Pancreas (tissue), 10 donors: ENCODE results near the gene MECP2. TPM values are rescaled to one million over a fixed set of nuclear protein-coding genes. Genes with fewer than 3 reads are reported as not detected.

ENCODE experiments used
- ATAC-seq, 4 donors: fragments of 200-7000 bp; cut with Tn5 transposase; one replicate each; pipeline versions ENCODE4 v1.8.0 to v1.9.1; 2020; ENCODE audit warnings: mild to moderate bottlenecking in 4 of 4, moderate library complexity in 4 of 4
- DNase-seq, 6 donors: peaks; one replicate each; pipeline ENCODE4 v3.0.0-alpha.2; 2020
- FAIRE-seq: peaks from 2 replicates; lab custom pipeline; 2012; peaks lifted over from hg19 to GRCh38; lab: Jason Lieb, UNC
- H3K27ac ChIP-seq, 4 donors: fragments of 200-600 bp; sonication (generic); 1 replicate in 3 of 4; 2 replicates in 1 of 4; pipeline versions ENCODE4 v1.5.0 to v1.8.0; 2020
- H3K27me3 ChIP-seq, 4 donors: fragments of 200-600 bp; one replicate each; pipeline ENCODE4 v1.8.0; 2021
- H3K36me3 ChIP-seq, 3 donors: fragments of 200-600 bp; sonication (generic) in 1 of 3; one replicate each; pipeline versions ENCODE4 v1.5.0 to v1.8.0; 2020 to 2021
- H3K4me1 ChIP-seq, 3 donors: fragments of 200-600 bp; one replicate each; pipeline ENCODE4 v1.8.0; 2021
- H3K4me3 ChIP-seq, 4 donors: fragments of 200-600 bp; sonication (generic) in 2 of 4; one replicate each; pipeline versions ENCODE4 v1.5.0 to v1.8.0; 2020 to 2021
- H3K9me3 ChIP-seq, 4 donors: fragments of 200-600 bp; one replicate each; pipeline ENCODE4 v1.8.0; 2021
- WGBS, 2 donors: extraction: QIAGEN DNeasy Blood & Tissue Kit; methylation state at CpG; one replicate each; pipeline ENCODE4 v1.1.7; 2013; 5-methylcytosine and 5-hydroxymethylcytosine counted together
- intact Hi-C, 3 donors: fragments of 100-400 bp; cut with DNase I; formaldehyde crosslinking; loops; one replicate each; pipeline versions ENCODE4 v1.11.1 to v1.14.2; 2022
- polyA plus RNA-seq, 2 donors: library from polyadenylated mRNA; stranded (reverse); fragments of 200-250 nt; gene quantifications; one replicate each; pipeline ENCODE4 v1.2.3, GENCODE V29; 2013
- total RNA-seq, 6 donors: library from RNA; stranded (reverse); fragmentation: NEBNext Ultra II Directional in 4 of 6; extraction: Animal tissue kit (Norgen Biotek cat#: 25700) in 4 of 6; gene quantifications; one replicate each; pipeline versions ENCODE4 v1.2.1 to v1.2.4, GENCODE V29; 2021 to 2023
- TF ChIP-seq, protein P1 (sequence below), 4 donors: fragments of 200-600 bp; sonication (generic) in 3 of 4; IDR thresholded peaks; one replicate each; pipeline versions ENCODE4 v1.5.0 to v1.8.0; 2021; ENCODE audit warnings: antibody characterized with exemption in 4 of 4
- donor health status: healthy with polysubstance abuse.
- donor health status: DM: no; HTN: no; CAD: no; lungs with moderate emphysema.
- donor health status: DM: no; HTN: no; CAD: no.
- donor health status: control.
- donor health status: control.
- donor health status: Bipolar disorder and iron deficiency.
- donor health status: DM: yes; HTN: yes; CAD: no.
- donor health status: DM: no; HTN: no; CAD: no.
- donor health status: DM: no; HTN: no; CAD: no.
- donor health status: DM: yes; HTN: yes; CAD: no.

Gene MECP2
- total and polyA plus RNA-seq, 8 donors: 17.7 to 30.8 (median 22.1) TPM

DNA sequence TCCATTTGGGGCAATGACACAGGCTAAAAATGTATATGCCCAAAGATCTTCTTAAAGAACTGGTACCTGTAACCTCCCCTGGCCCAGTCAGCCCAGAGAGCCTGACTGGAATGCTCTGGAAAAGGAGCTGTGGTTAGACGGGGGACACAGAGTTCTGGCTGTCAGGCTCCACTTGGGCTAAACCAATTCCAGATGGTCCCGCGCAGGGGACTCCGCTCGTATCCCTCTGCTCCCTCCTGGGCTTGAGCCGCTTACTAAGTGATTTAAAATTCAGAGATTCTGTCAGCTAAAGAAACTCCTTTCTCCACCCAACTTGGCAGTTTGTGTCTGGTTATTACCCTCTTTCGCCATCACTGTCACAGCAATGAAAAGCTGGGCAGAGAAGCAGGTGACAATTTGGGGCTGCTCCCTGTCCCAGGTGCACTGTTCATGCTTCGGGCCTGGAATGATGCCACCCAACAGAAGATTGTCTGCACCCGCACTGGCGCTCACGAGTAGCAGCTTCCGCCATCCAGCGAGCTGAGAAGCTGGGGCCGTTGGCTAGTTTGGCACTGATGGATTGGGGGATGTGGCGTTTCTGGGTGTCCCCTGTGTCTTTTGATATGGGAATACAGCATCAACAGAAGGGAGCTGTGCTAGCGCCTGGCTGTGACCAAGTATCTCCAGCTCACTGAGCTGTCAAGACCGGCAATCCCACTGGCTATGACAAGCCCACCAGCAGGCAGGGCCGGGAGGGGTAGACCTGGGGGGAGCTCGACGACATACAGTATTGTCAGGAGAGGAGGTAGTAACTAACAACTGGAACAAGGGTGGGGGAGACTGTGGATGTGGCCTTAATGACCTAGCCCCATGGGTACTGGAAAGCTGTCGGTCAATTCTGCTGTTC lies 71.1 kb downstream of the MECP2 start:
- Histone ChIP-seq H3K36me3 (no peaks in the 10 kb centered on the region), H3K27ac (no peak overlapping the region), H3K4me1 (no peaks in the 10 kb centered on the region), H3K4me3 (no peak overlapping the region), H3K27me3 (peaks cover 0 to 3% (median 0%) of the 10 kb centered on the region in 4 donors), H3K9me3 (no peaks in the 10 kb centered on the region)
- ATAC-seq (no peak), DNase-seq (peak in 1 of 6 donors; percentile 45), FAIRE-seq (no peak)
- TF ChIP-seq, protein P1, sequence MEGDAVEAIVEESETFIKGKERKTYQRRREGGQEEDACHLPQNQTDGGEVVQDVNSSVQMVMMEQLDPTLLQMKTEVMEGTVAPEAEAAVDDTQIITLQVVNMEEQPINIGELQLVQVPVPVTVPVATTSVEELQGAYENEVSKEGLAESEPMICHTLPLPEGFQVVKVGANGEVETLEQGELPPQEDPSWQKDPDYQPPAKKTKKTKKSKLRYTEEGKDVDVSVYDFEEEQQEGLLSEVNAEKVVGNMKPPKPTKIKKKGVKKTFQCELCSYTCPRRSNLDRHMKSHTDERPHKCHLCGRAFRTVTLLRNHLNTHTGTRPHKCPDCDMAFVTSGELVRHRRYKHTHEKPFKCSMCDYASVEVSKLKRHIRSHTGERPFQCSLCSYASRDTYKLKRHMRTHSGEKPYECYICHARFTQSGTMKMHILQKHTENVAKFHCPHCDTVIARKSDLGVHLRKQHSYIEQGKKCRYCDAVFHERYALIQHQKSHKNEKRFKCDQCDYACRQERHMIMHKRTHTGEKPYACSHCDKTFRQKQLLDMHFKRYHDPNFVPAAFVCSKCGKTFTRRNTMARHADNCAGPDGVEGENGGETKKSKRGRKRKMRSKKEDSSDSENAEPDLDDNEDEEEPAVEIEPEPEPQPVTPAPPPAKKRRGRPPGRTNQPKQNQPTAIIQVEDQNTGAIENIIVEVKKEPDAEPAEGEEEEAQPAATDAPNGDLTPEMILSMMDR (IDR thresholded peaks at IDR 0.05): no peak
- intact Hi-C loops: no loop called here
- WGBS, 2 donors: 82 to 88% methylated on average over 21 of the region's 21 CpGs

DNA sequence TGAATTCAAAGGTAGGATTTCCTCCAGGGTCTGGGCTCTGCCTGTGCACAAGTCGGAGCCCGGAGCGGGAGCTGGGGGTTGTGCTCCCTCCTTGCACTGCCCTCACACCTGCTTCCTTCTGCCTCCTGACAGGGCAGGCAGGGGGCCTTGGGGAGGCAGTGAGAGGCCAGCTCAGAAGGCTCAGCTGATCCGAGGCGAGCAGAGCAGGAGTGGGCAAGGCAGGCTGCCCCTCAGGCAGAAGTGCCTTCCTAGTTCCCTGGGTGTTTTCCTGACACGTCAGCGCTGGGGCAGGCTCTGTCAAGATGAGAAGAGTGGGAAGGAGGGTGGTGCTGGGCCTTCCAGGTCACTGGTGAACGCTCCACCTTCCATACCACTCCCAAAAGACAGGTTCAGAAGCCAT lies 72.3 kb downstream of the MECP2 start:
- Histone ChIP-seq H3K27me3 (peaks cover 0 to 3% (median 0%) of the 10 kb centered on the region in 4 donors), H3K36me3 (no peaks in the 10 kb centered on the region), H3K4me3 (no peak overlapping the region), H3K9me3 (no peaks in the 10 kb centered on the region), H3K27ac (no peak overlapping the region), H3K4me1 (no peaks in the 10 kb centered on the region)
- TF ChIP-seq, protein P1 (IDR thresholded peaks at IDR 0.05): no peak
- intact Hi-C loops: no loop called here
- ATAC-seq: no peak
- WGBS, 2 donors: 80 to 88% methylated on average over 8 of the region's 8 CpGs
- peak in 1 of 6 donors; percentile 30 for DNase-seq
- no peak for FAIRE-seq

DNA sequence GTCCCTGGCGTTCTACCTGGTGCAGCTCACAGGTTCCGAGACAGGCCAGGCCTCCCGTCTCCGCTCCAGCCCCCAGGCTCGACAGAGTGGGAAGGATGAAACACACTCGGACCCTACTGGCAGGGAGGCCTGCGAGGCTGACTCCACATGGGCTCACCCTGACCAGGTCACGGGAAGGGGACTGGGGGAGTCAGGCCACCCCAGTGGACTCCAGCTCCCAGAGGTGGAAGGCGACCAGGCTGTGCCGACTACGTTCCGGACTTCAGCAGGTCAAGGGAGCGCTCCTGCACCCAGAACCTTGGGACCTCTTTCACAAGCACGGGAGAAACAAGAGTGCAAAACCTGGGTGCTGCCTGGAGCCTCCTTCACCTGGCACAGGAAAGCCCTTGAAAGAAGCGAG lies 73.2 kb downstream of the MECP2 start:
- no peaks in the 10 kb centered on the region for H3K4me1 ChIP-seq
- H3K27ac ChIP-seq: no peak overlapping the region
- WGBS, 2 donors: 84 to 92% methylated on average over 15 of the region's 15 CpGs
- DNase-seq (peak in 1 of 6 donors; percentile 58), FAIRE-seq (no peak), ATAC-seq (no peak)
- no peaks in the 10 kb centered on the region for H3K9me3 ChIP-seq
- H3K36me3 ChIP-seq: no peaks in the 10 kb centered on the region
- H3K27me3 ChIP-seq: peaks cover 0 to 3% (median 0%) of the 10 kb centered on the region in 4 donors
- intact Hi-C loops: no loop called here
- TF ChIP-seq, protein P1 (IDR thresholded peaks at IDR 0.05): no peak
- H3K4me3 ChIP-seq: no peak overlapping the region

DNA sequence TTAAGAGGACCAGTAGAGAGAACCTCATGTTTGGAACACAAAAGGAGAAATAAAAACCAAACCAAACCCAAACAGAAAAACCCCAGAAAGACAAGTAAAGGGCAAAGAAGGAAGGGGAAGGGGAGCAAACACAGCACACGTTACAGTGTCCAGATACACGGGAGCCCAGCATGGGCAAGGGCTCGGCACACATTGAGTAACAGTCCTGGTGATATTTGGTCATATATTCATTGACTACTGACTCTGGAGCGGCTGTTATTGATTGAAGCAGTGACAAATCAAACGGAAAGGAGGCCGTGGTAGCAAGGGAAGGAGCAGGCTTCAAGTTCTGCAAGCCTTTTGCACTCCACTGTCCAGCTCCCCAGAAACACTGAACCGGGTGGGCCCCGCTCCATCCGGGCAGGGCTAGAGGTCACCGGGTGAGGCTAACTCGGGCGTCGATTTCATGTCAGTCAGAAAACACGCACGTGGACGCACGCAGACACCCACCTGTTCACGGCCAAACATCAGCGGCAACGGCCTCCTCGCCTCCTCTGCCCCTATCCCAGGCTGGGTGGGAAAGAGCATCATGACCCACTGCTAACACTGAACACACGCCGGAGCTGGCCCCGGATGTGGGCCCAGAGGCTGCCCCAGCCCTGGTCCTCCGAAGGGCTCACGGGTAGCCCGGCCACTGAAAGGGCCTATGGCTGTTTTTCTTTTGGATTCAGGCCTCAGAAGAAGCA lies 74.1 kb downstream of the MECP2 start:
- H3K9me3 ChIP-seq: no peaks in the 10 kb centered on the region
- TF ChIP-seq, protein P1 (IDR thresholded peaks at IDR 0.05): no peak
- no peaks in the 10 kb centered on the region for H3K36me3 ChIP-seq
- ATAC-seq (no peak), FAIRE-seq (no peak), DNase-seq (peak in 1 of 6 donors; percentile 41)
- H3K27me3 ChIP-seq: peaks cover 0 to 3% (median 0%) of the 10 kb centered on the region in 4 donors
- no peaks in the 10 kb centered on the region for H3K4me1 ChIP-seq
- intact Hi-C loops: no loop called here
- no peak overlapping the region for H3K27ac ChIP-seq
- 67 to 68% methylated on average over 27 of the region's 27 CpGs for WGBS, 2 donors
- no peak overlapping the region for H3K4me3 ChIP-seq
